Measurements from ENCODE around the gene ADAMTS12.
"Not testable (repeated sequence)": the region's sequence is repeated elsewhere in the genome, so short reads cannot be mapped to it uniquely, and the experiment has no call there.

DNA sequence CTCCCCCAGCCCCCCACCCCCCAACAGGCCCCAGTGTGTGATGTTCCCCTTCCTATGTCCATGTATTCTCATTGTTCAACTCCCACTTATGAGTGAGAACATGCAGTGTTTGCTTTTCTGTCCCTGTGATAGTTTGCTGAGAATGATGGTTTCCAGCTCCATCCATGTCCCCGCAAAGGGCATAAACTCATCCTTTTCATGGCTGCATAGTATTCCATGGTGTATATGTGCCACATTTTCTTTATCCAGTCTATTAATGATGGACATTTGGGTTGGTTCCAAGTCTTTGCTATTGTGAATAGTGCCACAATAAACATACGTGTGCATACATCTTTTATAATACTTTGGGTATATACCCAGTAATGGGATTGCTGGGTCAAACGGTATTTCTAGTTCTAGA, 23.1 kb upstream of the ADAMTS12 start:
- TF ChIP-seq, protein P1, sequence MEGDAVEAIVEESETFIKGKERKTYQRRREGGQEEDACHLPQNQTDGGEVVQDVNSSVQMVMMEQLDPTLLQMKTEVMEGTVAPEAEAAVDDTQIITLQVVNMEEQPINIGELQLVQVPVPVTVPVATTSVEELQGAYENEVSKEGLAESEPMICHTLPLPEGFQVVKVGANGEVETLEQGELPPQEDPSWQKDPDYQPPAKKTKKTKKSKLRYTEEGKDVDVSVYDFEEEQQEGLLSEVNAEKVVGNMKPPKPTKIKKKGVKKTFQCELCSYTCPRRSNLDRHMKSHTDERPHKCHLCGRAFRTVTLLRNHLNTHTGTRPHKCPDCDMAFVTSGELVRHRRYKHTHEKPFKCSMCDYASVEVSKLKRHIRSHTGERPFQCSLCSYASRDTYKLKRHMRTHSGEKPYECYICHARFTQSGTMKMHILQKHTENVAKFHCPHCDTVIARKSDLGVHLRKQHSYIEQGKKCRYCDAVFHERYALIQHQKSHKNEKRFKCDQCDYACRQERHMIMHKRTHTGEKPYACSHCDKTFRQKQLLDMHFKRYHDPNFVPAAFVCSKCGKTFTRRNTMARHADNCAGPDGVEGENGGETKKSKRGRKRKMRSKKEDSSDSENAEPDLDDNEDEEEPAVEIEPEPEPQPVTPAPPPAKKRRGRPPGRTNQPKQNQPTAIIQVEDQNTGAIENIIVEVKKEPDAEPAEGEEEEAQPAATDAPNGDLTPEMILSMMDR (optimal IDR thresholded peaks at IDR 0.05 in 1 of 3, IDR thresholded peaks at IDR 0.05 in 1 of 3, conservative IDR thresholded peaks at IDR 0.05 in 1 of 3; ENCODE audit: extremely low read depth in 1 of 3, insufficient read depth in 2 of 3, low read length in 3 of 3), result not testable (repeated sequence)
- TF ChIP-seq EZH2 (IDR thresholded peaks at IDR 0.05; ENCODE audit: low read length), result not testable (repeated sequence)
